DOHH2 (cell line): ENCODE data around the gene ALK.

Source experiments
- H3F3A ChIP-seq: fragments of 200-600 bp; sonication (generic), shearing (Covaris generic); 2 replicates; pipeline ENCODE4 v1.6.0; 2016; ENCODE audit warnings: antibody characterized with exemption, mild to moderate bottlenecking; ENCODE audit not compliant: control insufficient read depth, insufficient read depth
- H3K27ac ChIP-seq: fragments of 200-600 bp; sonication (generic); 2 replicates; pipeline ENCODE4 v1.5.1; 2014; ENCODE audit warnings: low read depth, mild to moderate bottlenecking, low read length, moderate library complexity
- H3K27me3 ChIP-seq: fragments of 200-600 bp; sonication (generic); 2 replicates; pipeline ENCODE4 v1.6.1; 2014; ENCODE audit warnings: mild to moderate bottlenecking, low read length, mixed read lengths; ENCODE audit not compliant: control insufficient read depth
- H3K36me3 ChIP-seq: fragments of 200-600 bp; sonication (generic); 2 replicates; pipeline ENCODE4 v1.6.1; 2014; ENCODE audit warnings: mild to moderate bottlenecking, low read length, moderate library complexity, mixed read lengths; ENCODE audit not compliant: control insufficient read depth
- H3K4me1 ChIP-seq: fragments of 200-600 bp; sonication (generic); 2 replicates; pipeline ENCODE4 v1.6.1; 2014; ENCODE audit warnings: mild to moderate bottlenecking, low read length, mixed read lengths; ENCODE audit not compliant: control insufficient read depth
- H3K4me2 ChIP-seq: fragments of 200-600 bp; sonication (generic); 2 replicates; pipeline ENCODE4 v1.6.0; 2014; ENCODE audit warnings: mild to moderate bottlenecking, low read length, moderate library complexity
- H3K4me3 ChIP-seq: fragments of 200-600 bp; sonication (generic); 2 replicates; pipeline ENCODE4 v1.5.1; 2014; ENCODE audit warnings: mild to moderate bottlenecking, low read length, mixed read lengths
- H3K79me2 ChIP-seq: fragments of 200-600 bp; sonication (generic); 2 replicates; pipeline ENCODE4 v1.6.1; 2014; ENCODE audit warnings: mild to moderate bottlenecking, low read length, mixed read lengths; ENCODE audit not compliant: control insufficient read depth
- H3K9me2 ChIP-seq: fragments of 200-600 bp; sonication (generic); replicated peaks from 2 replicates; pipeline ENCODE4 v1.6.1; 2014; ENCODE audit warnings: mild to moderate bottlenecking, low read length, mixed read lengths; ENCODE audit not compliant: control insufficient read depth
- H3K9me3 ChIP-seq: fragments of 200-600 bp; sonication (generic); 2 replicates; pipeline ENCODE4 v1.6.1; 2014; ENCODE audit warnings: antibody characterized with exemption, low read length, mixed read lengths; ENCODE audit not compliant: control insufficient read depth, insufficient read depth
- H4K20me1 ChIP-seq: fragments of 200-600 bp; sonication (generic); 2 replicates; pipeline ENCODE4 v1.6.0; 2014; ENCODE audit warnings: low read depth, mild to moderate bottlenecking, antibody characterized with exemption, low read length, moderate library complexity; ENCODE audit not compliant: control insufficient read depth, insufficient read depth
- EZH2phosphoT487 ChIP-seq: fragments of 200-600 bp; sonication (generic); IDR thresholded peaks from 2 replicates; pipeline ENCODE4 v1.6.1; 2017; ENCODE audit warnings: borderline replicate concordance, mild to moderate bottlenecking, antibody characterized with exemption, low read length, moderate library complexity, mixed read lengths
- TF ChIP-seq, protein P1 (sequence below): fragments of 200-600 bp; sonication (generic); IDR thresholded peaks from one replicate; pipeline ENCODE4 v1.5.1; 2014; ENCODE audit warnings: antibody characterized with exemption, mild to moderate bottlenecking, low read depth, low read length; ENCODE audit not compliant: poor library complexity, severe bottlenecking

ALK gene

DNA sequence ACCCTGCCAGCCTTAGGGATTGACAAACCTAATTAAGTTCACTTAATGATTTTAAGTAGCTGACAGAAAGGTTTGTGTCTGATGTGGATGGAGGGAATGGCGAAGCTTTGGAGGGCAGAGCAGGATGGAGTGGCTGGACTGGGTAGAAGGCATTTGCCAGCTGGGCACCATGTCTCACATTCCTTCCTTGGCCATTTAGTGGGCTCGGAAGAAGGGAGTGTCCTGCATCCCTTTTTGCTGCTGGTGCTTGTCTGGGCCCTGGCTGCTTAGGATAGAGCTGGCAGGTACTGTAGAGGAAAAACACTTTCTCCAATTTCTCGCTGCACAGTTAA, 639.5 kb downstream of the ALK start:
- H3K27ac ChIP-seq, result no peak overlapping the region
- H3K4me2 ChIP-seq, result no peak overlapping the region
- H3K4me3 ChIP-seq, result no peak overlapping the region
- no peaks in the 10 kb centered on the region for H3K9me3 ChIP-seq
- H3F3A ChIP-seq, result no peaks in the 10 kb centered on the region
- TF ChIP-seq, protein P1, sequence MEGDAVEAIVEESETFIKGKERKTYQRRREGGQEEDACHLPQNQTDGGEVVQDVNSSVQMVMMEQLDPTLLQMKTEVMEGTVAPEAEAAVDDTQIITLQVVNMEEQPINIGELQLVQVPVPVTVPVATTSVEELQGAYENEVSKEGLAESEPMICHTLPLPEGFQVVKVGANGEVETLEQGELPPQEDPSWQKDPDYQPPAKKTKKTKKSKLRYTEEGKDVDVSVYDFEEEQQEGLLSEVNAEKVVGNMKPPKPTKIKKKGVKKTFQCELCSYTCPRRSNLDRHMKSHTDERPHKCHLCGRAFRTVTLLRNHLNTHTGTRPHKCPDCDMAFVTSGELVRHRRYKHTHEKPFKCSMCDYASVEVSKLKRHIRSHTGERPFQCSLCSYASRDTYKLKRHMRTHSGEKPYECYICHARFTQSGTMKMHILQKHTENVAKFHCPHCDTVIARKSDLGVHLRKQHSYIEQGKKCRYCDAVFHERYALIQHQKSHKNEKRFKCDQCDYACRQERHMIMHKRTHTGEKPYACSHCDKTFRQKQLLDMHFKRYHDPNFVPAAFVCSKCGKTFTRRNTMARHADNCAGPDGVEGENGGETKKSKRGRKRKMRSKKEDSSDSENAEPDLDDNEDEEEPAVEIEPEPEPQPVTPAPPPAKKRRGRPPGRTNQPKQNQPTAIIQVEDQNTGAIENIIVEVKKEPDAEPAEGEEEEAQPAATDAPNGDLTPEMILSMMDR, result no peak
- no peaks in the 10 kb centered on the region for H3K79me2 ChIP-seq
- no peaks in the 10 kb centered on the region for H3K36me3 ChIP-seq
- no peaks in the 10 kb centered on the region for H3K27me3 ChIP-seq
- H3K4me1 ChIP-seq, result no peaks in the 10 kb centered on the region
- no peaks in the 10 kb centered on the region for H3K9me2 ChIP-seq
- no peaks in the 10 kb centered on the region for H4K20me1 ChIP-seq

DNA sequence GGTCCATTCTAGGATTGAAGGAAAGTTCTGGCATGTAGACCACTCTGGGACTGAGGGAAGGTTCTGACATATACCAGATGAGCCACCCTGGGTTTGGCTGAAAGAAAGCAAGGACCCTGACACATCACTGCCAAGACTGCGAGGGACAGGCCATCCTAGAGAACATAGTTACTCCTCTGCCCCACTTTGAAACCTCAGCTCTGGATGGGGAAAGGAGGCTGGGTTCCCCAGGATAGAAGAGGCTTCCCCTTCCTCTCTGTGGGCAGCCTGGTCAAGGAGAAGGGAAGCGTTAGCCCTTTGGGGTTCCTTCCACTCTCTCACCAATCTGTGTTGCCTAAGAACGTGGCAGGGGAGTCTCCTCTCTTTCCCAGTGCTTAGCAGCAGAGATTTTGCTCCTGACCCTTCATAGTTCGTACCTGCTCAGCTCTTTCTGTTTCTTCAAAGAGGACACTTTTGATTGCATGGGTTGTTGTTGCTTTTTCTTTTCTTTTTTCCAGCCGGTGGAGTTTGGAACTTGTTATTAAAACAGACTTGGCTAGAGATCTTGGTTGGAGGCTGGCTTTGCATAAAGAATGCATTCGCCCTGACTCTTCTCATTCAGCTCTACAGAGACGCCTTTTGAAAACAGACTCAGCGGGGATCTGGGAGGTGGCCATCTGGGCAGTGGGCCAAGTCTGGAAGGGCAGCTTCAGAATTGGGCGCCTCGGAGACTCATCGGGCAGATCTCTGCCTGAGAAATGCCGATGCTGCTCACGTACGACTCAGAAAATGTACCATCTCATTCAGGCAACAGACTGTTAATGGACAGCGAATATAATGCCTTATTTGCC, 640.1 kb downstream of the ALK start:
- TF ChIP-seq, protein P1, result no peak
- TF ChIP-seq EZH2phosphoT487, result no peak
- H3K27ac ChIP-seq, result no peak overlapping the region
- no peaks in the 10 kb centered on the region for H3K4me1 ChIP-seq
- H3K4me2 ChIP-seq, result no peak overlapping the region
- H3K36me3 ChIP-seq, result no peaks in the 10 kb centered on the region
- H4K20me1 ChIP-seq, result no peaks in the 10 kb centered on the region
- no peaks in the 10 kb centered on the region for H3K9me2 ChIP-seq
- no peak overlapping the region for H3K4me3 ChIP-seq
- no peaks in the 10 kb centered on the region for H3K9me3 ChIP-seq
- no peaks in the 10 kb centered on the region for H3F3A ChIP-seq
- H3K27me3 ChIP-seq, result no peaks in the 10 kb centered on the region
- no peaks in the 10 kb centered on the region for H3K79me2 ChIP-seq

DNA sequence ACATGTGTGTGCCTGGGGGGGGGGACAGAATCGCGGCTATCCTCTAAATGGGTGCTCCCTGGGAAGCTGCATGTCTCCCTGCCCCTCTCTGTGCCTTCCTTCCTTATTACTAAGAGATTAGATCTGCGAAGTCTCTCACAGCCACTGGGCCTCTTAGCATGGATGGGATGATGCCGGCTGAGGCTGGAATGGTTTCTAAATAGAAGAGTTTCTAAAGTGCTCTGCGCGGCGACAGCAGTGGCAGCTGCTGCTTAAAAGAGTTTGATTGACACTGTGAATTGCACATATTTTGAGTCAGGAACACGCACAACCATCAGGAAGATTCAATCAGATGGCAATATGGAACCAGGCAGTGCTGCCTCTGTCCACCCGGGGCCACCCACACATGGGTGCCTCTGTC, 642.4 kb downstream of the ALK start:
- Histone ChIP-seq H3K4me1 (no peaks in the 10 kb centered on the region), H3K79me2 (no peaks in the 10 kb centered on the region), H3K27me3 (no peaks in the 10 kb centered on the region)

More for the DNA sequence above, 642.4 kb downstream of the ALK start:
- H3K9me2 ChIP-seq, result no peaks in the 10 kb centered on the region
- no peaks in the 10 kb centered on the region for H3K9me3 ChIP-seq
- H3K27ac ChIP-seq, result no peak overlapping the region
- H4K20me1 ChIP-seq, result no peaks in the 10 kb centered on the region
- H3K4me2 ChIP-seq, result no peak overlapping the region
- H3K4me3 ChIP-seq, result no peak overlapping the region
- no peaks in the 10 kb centered on the region for H3K36me3 ChIP-seq
- H3F3A ChIP-seq, result no peaks in the 10 kb centered on the region
- no peak for TF ChIP-seq EZH2phosphoT487
- TF ChIP-seq, protein P1, result no peak
